ENCODE measurements around the gene REG3A.

REG3A gene

DNA sequence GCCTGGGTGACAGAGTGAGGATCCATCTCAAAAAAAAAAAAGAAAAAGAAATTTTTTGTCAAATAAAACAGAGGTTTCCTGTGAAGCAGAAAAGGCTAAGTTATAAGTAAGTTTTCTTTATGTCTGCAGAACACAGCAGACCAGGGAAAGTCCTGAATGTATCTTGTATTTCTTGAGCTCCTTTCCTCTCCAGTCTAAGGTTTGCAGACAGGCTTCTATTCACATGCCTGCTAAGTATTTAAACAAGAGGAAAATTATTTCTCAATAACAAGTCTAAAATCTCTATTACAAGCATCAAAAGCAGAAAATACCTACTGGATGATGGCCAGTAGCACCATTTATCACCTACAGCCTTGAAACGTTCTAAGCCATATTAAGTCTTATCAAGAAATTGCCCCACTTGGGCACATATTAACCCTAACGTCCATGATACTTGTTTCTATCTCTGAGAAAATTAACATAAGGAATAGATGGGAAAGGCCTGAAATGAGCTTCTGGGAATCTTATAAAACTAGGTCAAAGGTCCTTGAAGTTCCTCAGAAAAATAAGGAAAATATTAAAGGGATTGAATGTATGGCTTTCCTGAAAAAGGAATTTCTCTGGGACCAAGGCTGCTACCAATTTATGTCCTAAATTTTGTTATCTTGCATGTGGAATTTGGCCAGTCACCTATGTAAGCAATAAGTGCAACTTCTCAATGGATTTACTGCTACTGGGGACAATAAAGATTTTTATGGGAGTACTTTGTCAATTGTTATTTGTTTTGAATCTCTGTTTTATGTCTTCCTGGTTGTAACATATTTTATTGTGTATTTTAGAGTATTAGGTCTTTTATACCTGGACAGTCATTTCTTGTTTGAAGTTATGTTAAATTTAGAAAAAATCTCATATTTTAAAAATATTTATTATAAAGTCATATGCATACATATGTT, 42.3 kb downstream of the REG3A start:
- no peak for FAIRE-seq

DNA sequence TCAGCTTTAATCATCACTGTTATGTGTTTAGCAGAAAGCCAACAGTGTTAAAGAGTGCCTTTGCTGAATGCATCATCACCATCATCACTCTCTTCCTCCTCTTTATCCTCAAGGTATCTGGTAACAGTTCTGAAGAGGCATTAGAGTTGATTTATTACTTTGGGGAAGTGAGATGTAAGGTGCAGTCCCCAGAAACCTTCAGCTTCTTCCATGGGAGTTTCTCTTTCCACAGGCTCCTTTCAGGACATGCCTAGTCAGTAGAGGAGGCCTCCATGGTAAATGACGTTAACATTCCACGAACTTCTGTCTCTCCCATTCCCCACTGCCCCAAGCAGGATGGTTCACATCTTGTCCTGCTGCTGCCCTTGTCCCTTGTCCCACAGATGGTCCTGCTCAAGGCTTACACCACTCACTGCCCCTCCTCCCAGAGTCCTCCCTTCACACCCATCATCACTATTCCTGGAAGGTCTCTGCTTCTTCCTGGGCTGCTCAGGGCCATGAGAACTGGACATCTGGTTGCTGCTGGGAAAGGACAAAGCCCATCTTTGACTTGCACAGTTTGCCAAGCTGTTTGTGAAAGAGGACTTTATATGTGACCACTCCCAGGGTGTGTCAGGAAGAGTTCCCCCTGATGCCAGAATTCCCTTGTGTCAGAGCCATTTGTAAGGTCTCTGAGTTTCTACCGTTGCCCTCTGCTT, 44.6 kb downstream of the REG3A start:
- FAIRE-seq = no peak

DNA sequence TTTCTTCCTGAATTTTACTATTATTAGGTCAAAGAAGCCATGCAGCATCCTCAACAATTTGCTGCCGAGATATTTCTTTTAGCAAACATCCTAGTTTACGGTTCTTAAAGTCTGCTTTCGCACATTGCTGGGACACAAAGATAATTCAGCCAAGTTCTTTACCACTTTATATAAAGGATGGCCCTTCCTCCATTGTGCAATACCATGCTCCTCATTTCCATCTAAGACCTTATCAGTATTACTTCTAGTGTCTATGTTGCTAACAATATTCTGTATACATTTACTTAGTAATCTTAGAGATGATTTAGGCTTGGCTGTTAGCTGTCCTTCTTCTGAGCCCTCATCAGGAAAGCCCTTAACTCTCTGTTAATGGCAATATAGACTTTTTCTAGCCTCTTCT, 47.3 kb downstream of the REG3A start:
- no peak for FAIRE-seq
